Activated effector memory CD4-positive, alpha-beta T cell treated with Interleukin-2 at 50 U/mL for 16 hours (primary cell): ENCODE data around the gene PCDHA9.

Source experiments
- DNase-seq: peaks from one replicate; pipeline ENCODE4 v3.0.0-alpha.2; 2020

Gene PCDHA9

GRCh38 chr5:140877262-140877581 is 29.0 kb downstream of the PCDHA9 start:
- DNase-seq, result no peak

DNA sequence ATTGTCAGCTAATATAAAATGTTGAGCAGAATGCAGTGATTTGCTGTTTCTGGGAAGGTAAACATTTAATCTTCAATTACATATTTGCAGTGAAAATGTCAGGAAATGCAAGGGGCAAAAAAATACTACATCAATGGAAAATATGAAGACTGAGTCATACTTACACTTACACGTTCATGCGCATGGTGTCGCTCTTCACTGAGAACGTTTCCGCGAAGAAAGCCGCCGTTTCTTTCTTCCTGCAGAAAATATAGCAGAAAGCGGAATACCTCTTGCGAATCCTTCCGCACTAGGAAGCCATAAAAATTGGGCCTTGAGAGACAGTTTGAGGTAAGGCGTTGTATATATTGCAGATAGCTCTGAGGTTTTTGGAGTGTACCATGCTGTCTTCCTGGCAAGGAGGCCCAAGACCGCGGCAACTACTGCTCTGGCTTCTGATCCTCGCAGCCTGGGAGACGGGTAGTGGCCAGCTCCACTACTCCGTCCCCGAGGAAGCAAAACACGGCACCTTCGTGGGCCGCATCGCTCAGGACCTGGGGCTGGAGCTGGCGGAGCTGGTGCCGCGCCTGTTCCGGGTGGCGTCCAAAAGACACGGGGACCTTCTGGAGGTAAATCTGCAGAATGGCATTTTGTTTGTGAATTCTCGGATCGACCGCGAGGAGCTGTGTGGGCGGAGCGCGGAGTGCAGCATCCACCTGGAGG is 33.9 kb downstream of the PCDHA9 start, which contains the start of gene PCDHA13:
Gene PCDHA13 (plus strand): TSS at position 236 of the 702 bp plus-strand sequence. CDS start 145 bp downstream, at position 381.
- DNase-seq, result no peak

GRCh38 chr5:140882591-140882899 is 34.4 kb downstream of the PCDHA9 start:
- DNase-seq, result no peak

GRCh38 chr5:140883373-140883772 is 35.2 kb downstream of the PCDHA9 start:
- DNase-seq, result no peak

DNA sequence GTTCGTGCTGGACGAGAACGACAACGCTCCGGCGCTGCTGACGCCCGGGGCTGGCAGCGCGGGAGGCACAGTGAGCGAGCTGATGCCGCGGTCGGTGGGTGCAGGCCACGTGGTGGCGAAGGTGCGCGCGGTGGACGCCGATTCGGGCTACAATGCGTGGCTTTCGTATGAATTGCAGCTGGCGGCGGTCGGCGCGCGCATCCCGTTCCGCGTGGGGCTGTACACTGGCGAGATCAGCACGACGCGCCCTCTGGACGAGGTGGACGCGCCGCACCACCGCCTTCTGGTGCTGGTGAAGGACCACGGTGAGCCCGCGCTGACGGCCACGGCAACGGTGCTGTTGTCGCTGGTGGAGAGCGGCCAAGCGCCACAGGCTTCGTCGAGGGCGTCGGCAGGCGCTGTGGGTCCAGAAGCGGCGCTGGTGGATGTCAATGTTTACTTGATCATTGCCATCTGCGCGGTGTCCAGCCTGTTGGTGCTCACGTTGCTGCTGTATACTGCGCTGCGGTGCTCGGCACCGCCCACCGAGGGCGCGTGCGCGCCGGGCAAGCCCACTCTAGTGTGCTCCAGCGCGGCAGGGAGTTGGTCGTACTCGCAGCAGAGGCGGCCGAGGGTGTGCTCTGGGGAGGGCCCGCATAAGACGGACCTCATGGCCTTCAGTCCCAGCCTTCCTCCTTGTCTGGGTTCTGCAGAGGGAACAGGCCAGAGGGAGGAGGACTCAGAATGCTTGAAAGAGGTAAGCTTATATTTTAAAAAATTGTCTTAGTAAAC is 35.9 kb downstream of the PCDHA9 start:
- no peak for DNase-seq
